ENCODE data around the gene AMER2. TPM values are rescaled to one million over a fixed set of nuclear protein-coding genes. Genes with fewer than 3 reads are reported as not detected.

Gene AMER2
- total and polyA plus RNA-seq, 4 donors = 0.02 to 2.0 TPM; not detected in 2

- 79 to 91% methylated on average over 13 of the region's 13 CpGs for WGBS, 2 donors
- DNase-seq = no peak
- Histone ChIP-seq H3K36me3 (ENCODE audit: control insufficient read depth in 4 of 4, insufficient read depth in 4 of 4, low read length in 4 of 4) (no peaks in the 10 kb centered on the region), H3K27ac (ENCODE audit: low read depth in 1 of 2, low read length in 1 of 2) (no peak overlapping the region), H3K9ac (ENCODE audit: insufficient read depth in 1 of 2, low read length in 2 of 2) (no peak overlapping the region), H3K27me3 (ENCODE audit: control insufficient read depth in 3 of 3, insufficient read depth in 3 of 3, low read length in 2 of 3) (peaks cover 0 to 3% (median 2%) of the 10 kb centered on the region in 3 donors), H3K9me3 (ENCODE audit: control insufficient read depth in 4 of 4, insufficient read depth in 3 of 4, low read length in 3 of 4) (no peaks in the 10 kb centered on the region), H3K4me1 (ENCODE audit: control insufficient read depth in 5 of 5, insufficient read depth in 5 of 5, low read length in 5 of 5) (no peaks in the 10 kb centered on the region), H3K4me3 (no peak overlapping the region)
- no peak for TF ChIP-seq CTCF (IDR thresholded peaks at IDR 0.05; ENCODE audit: control extremely low read depth, extremely low read depth)
- no peak for ATAC-seq (ENCODE audit: insufficient read depth, low FRiP score)
Observed at GRCh38 chr13:25210842-25211569, 38.9 kb upstream of the AMER2 start.

- H3K4me1 ChIP-seq (ENCODE audit: control insufficient read depth in 5 of 5, insufficient read depth in 5 of 5, low read length in 5 of 5) = no peaks in the 10 kb centered on the region
- H3K27ac ChIP-seq (ENCODE audit: low read depth in 1 of 2, low read length in 1 of 2) = no peak overlapping the region
- no peak overlapping the region for H3K9ac ChIP-seq (ENCODE audit: insufficient read depth in 1 of 2, low read length in 2 of 2)
- H3K4me3 ChIP-seq = no peak overlapping the region
- TF ChIP-seq CTCF (IDR thresholded peaks at IDR 0.05; ENCODE audit: control extremely low read depth, extremely low read depth) = no peak
- peaks cover 0 to 1% (median 0%) of the 10 kb centered on the region in 4 donors for H3K9me3 ChIP-seq (ENCODE audit: control insufficient read depth in 4 of 4, insufficient read depth in 3 of 4, low read length in 3 of 4)
- DNase-seq (no peak), ATAC-seq (ENCODE audit: insufficient read depth, low FRiP score) (no peak)
- peaks cover 0 to 6% (median 0%) of the 10 kb centered on the region in 3 donors for H3K27me3 ChIP-seq (ENCODE audit: control insufficient read depth in 3 of 3, insufficient read depth in 3 of 3, low read length in 2 of 3)
- no peaks in the 10 kb centered on the region for H3K36me3 ChIP-seq (ENCODE audit: control insufficient read depth in 4 of 4, insufficient read depth in 4 of 4, low read length in 4 of 4)
- WGBS, 2 donors = 89 to 90% methylated on average over 8 of the region's 8 CpGs
Observed at GRCh38 chr13:25207291-25207810, 35.3 kb upstream of the AMER2 start.

GRCh38 chr13:25204863-25205262 is 32.8 kb upstream of the AMER2 start:
- ATAC-seq (ENCODE audit: insufficient read depth, low FRiP score) = no peak
- peaks cover 0 to 3% (median 0%) of the 10 kb centered on the region in 4 donors for H3K9me3 ChIP-seq (ENCODE audit: control insufficient read depth in 4 of 4, insufficient read depth in 3 of 4, low read length in 3 of 4)
- no peak overlapping the region for H3K4me3 ChIP-seq
- no peak for TF ChIP-seq CTCF (IDR thresholded peaks at IDR 0.05; ENCODE audit: control extremely low read depth, extremely low read depth)
- 72 to 89% methylated on average over 4 of the region's 4 CpGs for WGBS, 2 donors
- H3K4me1 ChIP-seq (ENCODE audit: control insufficient read depth in 5 of 5, insufficient read depth in 5 of 5, low read length in 5 of 5) = no peaks in the 10 kb centered on the region
- H3K36me3 ChIP-seq (ENCODE audit: control insufficient read depth in 4 of 4, insufficient read depth in 4 of 4, low read length in 4 of 4) = no peaks in the 10 kb centered on the region
- peaks cover 0 to 6% (median 0%) of the 10 kb centered on the region in 3 donors for H3K27me3 ChIP-seq (ENCODE audit: control insufficient read depth in 3 of 3, insufficient read depth in 3 of 3, low read length in 2 of 3)
- no peak overlapping the region for H3K9ac ChIP-seq (ENCODE audit: insufficient read depth in 1 of 2, low read length in 2 of 2)
- no peak overlapping the region for H3K27ac ChIP-seq (ENCODE audit: low read depth in 1 of 2, low read length in 1 of 2)
- no peak for DNase-seq

Data from lung (tissue), 12 donors.